GM23338 (cell line): Measurements from ENCODE around the gene THBS1. TPM values are rescaled to one million over a fixed set of nuclear protein-coding genes. Genes with fewer than 3 reads are reported as not detected.

Experiments
- ATAC-seq: fragments of 200-7000 bp; cut with Tn5 transposase; 3 replicates; pipeline ENCODE4 v1.9.1; 2020
- DNase-seq: peaks from one replicate; pipeline ENCODE4 v3.0.0-alpha.2; 2015; ENCODE audit warnings: low spot score
- H2AFZ ChIP-seq: fragments of 200-600 bp; sonication (generic); 2 replicates; pipeline ENCODE4 v1.8.0; 2016; ENCODE audit warnings: antibody characterized with exemption, mild to moderate bottlenecking, moderate library complexity
- H3F3A ChIP-seq: fragments of 200-600 bp; sonication (generic); replicated peaks from 2 replicates; pipeline ENCODE4 v1.8.0; 2017; ENCODE audit warnings: antibody characterized with exemption, mixed run types, low read depth
- H3K27ac ChIP-seq: fragments of 200-600 bp; sonication (generic); 2 replicates; pipeline ENCODE4 v1.6.1; 2016; ENCODE audit warnings: low read depth
- H3K27me3 ChIP-seq: fragments of 200-600 bp; sonication (generic); 2 replicates; pipeline ENCODE4 v1.8.0; 2016; ENCODE audit warnings: mild to moderate bottlenecking, mixed run types, moderate library complexity; ENCODE audit not compliant: insufficient read depth
- H3K36me3 ChIP-seq: fragments of 200-600 bp; sonication (generic); 2 replicates; pipeline ENCODE4 v1.8.0; 2016; ENCODE audit warnings: mild to moderate bottlenecking; ENCODE audit not compliant: insufficient read depth
- H3K4me1 ChIP-seq: fragments of 200-600 bp; sonication (generic); 2 replicates; pipeline ENCODE4 v1.8.0; 2016; ENCODE audit warnings: mild to moderate bottlenecking, moderate library complexity; ENCODE audit not compliant: insufficient read depth
- H3K4me2 ChIP-seq: fragments of 200-600 bp; sonication (generic); 2 replicates; pipeline ENCODE4 v1.7.1; 2017; ENCODE audit warnings: mixed run types
- H3K4me3 ChIP-seq: fragments of 200-600 bp; sonication (generic); 2 replicates; pipeline ENCODE4 v1.6.1; 2016; ENCODE audit warnings: mixed run types
- H3K79me2 ChIP-seq: fragments of 200-600 bp; sonication (generic); replicated peaks from 2 replicates; pipeline ENCODE4 v1.8.0; 2017; ENCODE audit warnings: mild to moderate bottlenecking; ENCODE audit not compliant: insufficient read depth
- H3K9me2 ChIP-seq: fragments of 200-600 bp; sonication (generic); 2 replicates; pipeline ENCODE4 v1.8.0; 2017; ENCODE audit not compliant: insufficient read depth
- H4K20me1 ChIP-seq: fragments of 200-600 bp; sonication (generic); replicated peaks from 2 replicates; pipeline ENCODE4 v1.8.0; 2017; ENCODE audit warnings: mild to moderate bottlenecking; ENCODE audit not compliant: insufficient read depth
- H3K27ac Mint-ChIP-seq: 2 replicates; pipeline ENCODE4 v1.8.0; 2020; ENCODE audit warnings: inconsistent platforms, mild to moderate bottlenecking, moderate library complexity, mixed read lengths
- H3K27me3 Mint-ChIP-seq: 3 replicates; pipeline ENCODE4 v1.8.0; 2022; ENCODE audit warnings: low read depth, mild to moderate bottlenecking, moderate library complexity, mixed read lengths, inconsistent platforms; ENCODE audit not compliant: insufficient read depth, poor library complexity
- H3K36me3 Mint-ChIP-seq: 3 replicates; pipeline ENCODE4 v1.8.0; 2021; ENCODE audit warnings: low read depth, mild to moderate bottlenecking, inconsistent platforms, moderate library complexity, mixed read lengths
- H3K4me1 Mint-ChIP-seq: 3 replicates; pipeline ENCODE4 v1.8.0; 2020; ENCODE audit warnings: mild to moderate bottlenecking, inconsistent platforms, mixed read lengths
- H3K4me3 Mint-ChIP-seq: 3 replicates; pipeline ENCODE4 v1.8.0; 2021; ENCODE audit warnings: moderate library complexity, mild to moderate bottlenecking, inconsistent platforms, mixed read lengths
- H3K9me3 Mint-ChIP-seq: 3 replicates; pipeline ENCODE4 v1.8.0; 2020; ENCODE audit warnings: moderate library complexity, mild to moderate bottlenecking, inconsistent platforms, mixed read lengths
- CREB1 ChIP-seq: fragments of 250-450 bp; sonication (Bioruptor Pico); IDR thresholded peaks from 2 replicates; pipeline ENCODE4 v1.5.0; 2020; ENCODE audit warnings: low read depth, mild to moderate bottlenecking, moderate library complexity
- ETS1 ChIP-seq: IDR thresholded peaks from 2 replicates; pipeline ENCODE4 v1.6.1; 2016; ENCODE audit warnings: antibody characterized with exemption
- EZH2 ChIP-seq: fragments of 200-600 bp; sonication (generic); IDR thresholded peaks from one replicate; pipeline ENCODE4 v1.8.0; 2017; ENCODE audit warnings: antibody characterized with exemption, mild to moderate bottlenecking, low read depth; ENCODE audit not compliant: unreplicated experiment
- EZH2phosphoT487 ChIP-seq: fragments of 200-600 bp; sonication (generic); IDR thresholded peaks from one replicate; pipeline ENCODE4 v1.8.1; 2018; ENCODE audit warnings: antibody characterized with exemption; ENCODE audit not compliant: unreplicated experiment
- JUNB ChIP-seq: IDR thresholded peaks from one replicate; pipeline ENCODE4 v1.6.1; 2016; ENCODE audit warnings: antibody characterized with exemption; ENCODE audit not compliant: unreplicated experiment
- NANOG ChIP-seq: IDR thresholded peaks from 2 replicates; pipeline ENCODE4 v1.6.1; 2016; ENCODE audit warnings: antibody characterized with exemption, borderline replicate concordance
- POLR2AphosphoS5 ChIP-seq: IDR thresholded peaks from 2 replicates; pipeline ENCODE4 v1.6.1; 2016; ENCODE audit warnings: antibody characterized with exemption, low read depth
- REST ChIP-seq: IDR thresholded peaks from one replicate; pipeline ENCODE4 v1.6.1; 2018; ENCODE audit warnings: antibody characterized with exemption; ENCODE audit not compliant: unreplicated experiment
- STAT1 ChIP-seq: IDR thresholded peaks from one replicate; pipeline ENCODE4 v1.6.1; 2016; ENCODE audit warnings: antibody characterized with exemption; ENCODE audit not compliant: unreplicated experiment
- ZNF114 ChIP-seq: fragments of 250-450 bp; sonication (Bioruptor Pico); IDR thresholded peaks from 2 replicates; pipeline ENCODE4 v1.5.0; 2020; ENCODE audit warnings: mild to moderate bottlenecking, moderate library complexity
- ZNF331 ChIP-seq: fragments of 250-450 bp; sonication (Bioruptor Pico); IDR thresholded peaks from 2 replicates; pipeline ENCODE4 v1.5.0; 2020; ENCODE audit warnings: low read depth, mild to moderate bottlenecking, moderate library complexity
- polyA plus RNA-seq: library from polyadenylated mRNA; unstranded; fragments of >200 nt; fragmentation: Nextera tagmentation; extraction: Ambion mirVana; gene quantifications from 2 replicates; pipeline ENCODE4 v1.2.1, GENCODE V29; 2016
- total RNA-seq: library from RNA; depleted of rRNA; stranded (reverse); fragments of >200 nt; shearing (Covaris generic); gene quantifications from 2 replicates; pipeline ENCODE4 v1.2.3, GENCODE V29; 2014

THBS1 gene
- total and polyA plus RNA-seq, 2 experiments from 2014 or later = 21.7 to 81.9 TPM

- Mint-ChIP-seq H3K36me3 (peaks cover 40% of the 10 kb centered on the region), H3K27me3 (no peaks in the 10 kb centered on the region), H3K27ac (no peak overlapping the region), H3K4me3 (no peak overlapping the region), H3K4me1 (peaks cover 11% of the 10 kb centered on the region; the same call in 2 of the 3 replicates), H3K9me3 (no peaks in the 10 kb centered on the region)
- H3K27ac ChIP-seq = no peak overlapping the region
- no peaks in the 10 kb centered on the region for H3K79me2 ChIP-seq
- H3F3A ChIP-seq = no peaks in the 10 kb centered on the region
- no peaks in the 10 kb centered on the region for H3K4me1 ChIP-seq
- H2AFZ ChIP-seq = no peak overlapping the region
- no peaks in the 10 kb centered on the region for H3K9me2 ChIP-seq
- H3K36me3 ChIP-seq = peaks cover 42% of the 10 kb centered on the region
- DNase-seq = no peak
- no peak for ATAC-seq
- no peaks in the 10 kb centered on the region for H4K20me1 ChIP-seq
- no peaks in the 10 kb centered on the region for H3K27me3 ChIP-seq
- H3K4me2 ChIP-seq = no peak overlapping the region
- no peak overlapping the region for H3K4me3 ChIP-seq
- TF ChIP-seq NANOG (no peak), REST (no peak), EZH2 (no peak), STAT1 (no peak), ETS1 (no peak), ZNF331 (CRISPR knock-in tag) (no peak), EZH2phosphoT487 (no peak), ZNF114 (CRISPR knock-in tag) (no peak), JUNB (no peak), CREB1 (CRISPR knock-in tag) (no peak), POLR2AphosphoS5 (no peak)
Measured at GRCh38 chr15:39597336-39597735, 16.5 kb downstream of the THBS1 start.

GRCh38 chr15:39597751-39598185 is 16.9 kb downstream of the THBS1 start:
- H3K27me3 ChIP-seq = no peaks in the 10 kb centered on the region
- H4K20me1 ChIP-seq = no peaks in the 10 kb centered on the region
- no peak for ATAC-seq
- TF ChIP-seq STAT1 (no peak), ETS1 (no peak), EZH2 (no peak)

More at GRCh38 chr15:39597751-39598185, 16.9 kb downstream of the THBS1 start:
- Histone ChIP-seq H3K36me3 (peaks cover 38% of the 10 kb centered on the region), H3K79me2 (no peaks in the 10 kb centered on the region), H3K4me3 (no peak overlapping the region), H3K4me1 (no peaks in the 10 kb centered on the region), H3F3A (no peaks in the 10 kb centered on the region), H3K9me2 (no peaks in the 10 kb centered on the region), H3K4me2 (no peak overlapping the region), H3K27ac (no peak overlapping the region), H2AFZ (no peak overlapping the region)
- no peaks in the 10 kb centered on the region for H3K9me3 Mint-ChIP-seq
- peaks cover 35% of the 10 kb centered on the region for H3K36me3 Mint-ChIP-seq
- H3K27me3 Mint-ChIP-seq = no peaks in the 10 kb centered on the region
- no peak for DNase-seq
- H3K27ac Mint-ChIP-seq = no peak overlapping the region
- no peak overlapping the region for H3K4me3 Mint-ChIP-seq
- H3K4me1 Mint-ChIP-seq = peaks cover 11% of the 10 kb centered on the region; the same call in 2 of the 3 replicates
